DMS153 treated with DMSO at 0.1 percent for 48 hours (cell line): ENCODE data around the gene GPS2.
A peak's percentile ranks its signal among the peaks of the same experiment; 100 is the strongest.

Source experiments
- DNase-seq: peaks from one replicate; lab custom pipeline; 2025; ENCODE audit not compliant: unreplicated experiment; lab: John Stamatoyannopoulos, UW

GPS2 gene

GRCh38 chr17:7293816-7294613, 21.1 kb downstream of the GPS2 start:
- peak; percentile 15 for DNase-seq

- DNase-seq: no peak
These were observed 22.0 kb downstream of the GPS2 start for GRCh38 chr17:7293159-7293558.

DNA sequence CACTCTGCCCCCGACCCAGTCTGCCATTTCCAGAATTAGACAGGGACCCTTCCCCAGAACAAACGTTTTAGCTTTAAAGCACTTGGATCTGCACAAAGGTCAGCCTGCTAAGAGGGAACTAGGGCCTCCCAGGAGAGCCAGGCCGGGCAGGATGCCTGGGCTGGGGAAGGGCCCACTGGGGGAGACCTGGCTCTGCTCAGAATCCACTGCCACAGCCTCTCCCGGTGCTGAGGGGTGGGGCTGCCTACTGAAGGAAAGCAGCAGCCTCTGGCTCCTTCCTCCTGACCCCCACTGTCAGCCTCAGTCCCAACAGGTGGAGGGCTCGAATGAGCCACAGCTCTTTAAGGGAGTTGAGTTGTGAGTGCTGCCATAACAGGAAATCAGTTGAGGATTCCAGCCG, 22.4 kb downstream of the GPS2 start:
- no peak for DNase-seq

- DNase-seq: no peak
These were observed 23.0 kb downstream of the GPS2 start for GRCh38 chr17:7292194-7292593.

- no peak for DNase-seq
These were observed 24.5 kb downstream of the GPS2 start for GRCh38 chr17:7290685-7291084.

- no peak for DNase-seq
These were observed 25.0 kb downstream of the GPS2 start for GRCh38 chr17:7290166-7290565.

- no peak for DNase-seq
These were observed 25.7 kb downstream of the GPS2 start for GRCh38 chr17:7289256-7290032.

GRCh38 chr17:7285679-7286078, 29.5 kb downstream of the GPS2 start:
- DNase-seq: no peak

DNA sequence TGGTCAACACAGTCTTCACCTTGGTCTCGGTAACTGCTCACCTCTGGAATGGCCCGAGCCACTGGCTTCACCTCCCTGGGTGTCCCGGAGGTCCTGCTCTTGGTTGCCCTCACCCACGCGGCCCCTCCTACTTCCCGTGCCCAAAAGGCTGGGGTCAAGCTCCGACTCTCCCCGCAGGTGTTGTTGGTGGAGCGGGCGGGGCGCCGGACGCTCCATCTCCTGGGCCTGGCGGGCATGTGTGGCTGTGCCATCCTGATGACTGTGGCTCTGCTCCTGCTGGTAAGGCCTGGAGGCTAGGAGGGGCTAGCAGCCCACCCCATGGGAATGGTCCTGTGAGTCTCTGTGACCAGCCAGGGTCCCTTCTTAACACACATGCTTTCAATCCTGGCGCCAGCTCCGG, 30.2 kb downstream of the GPS2 start:
- DNase-seq: no peak

DNA sequence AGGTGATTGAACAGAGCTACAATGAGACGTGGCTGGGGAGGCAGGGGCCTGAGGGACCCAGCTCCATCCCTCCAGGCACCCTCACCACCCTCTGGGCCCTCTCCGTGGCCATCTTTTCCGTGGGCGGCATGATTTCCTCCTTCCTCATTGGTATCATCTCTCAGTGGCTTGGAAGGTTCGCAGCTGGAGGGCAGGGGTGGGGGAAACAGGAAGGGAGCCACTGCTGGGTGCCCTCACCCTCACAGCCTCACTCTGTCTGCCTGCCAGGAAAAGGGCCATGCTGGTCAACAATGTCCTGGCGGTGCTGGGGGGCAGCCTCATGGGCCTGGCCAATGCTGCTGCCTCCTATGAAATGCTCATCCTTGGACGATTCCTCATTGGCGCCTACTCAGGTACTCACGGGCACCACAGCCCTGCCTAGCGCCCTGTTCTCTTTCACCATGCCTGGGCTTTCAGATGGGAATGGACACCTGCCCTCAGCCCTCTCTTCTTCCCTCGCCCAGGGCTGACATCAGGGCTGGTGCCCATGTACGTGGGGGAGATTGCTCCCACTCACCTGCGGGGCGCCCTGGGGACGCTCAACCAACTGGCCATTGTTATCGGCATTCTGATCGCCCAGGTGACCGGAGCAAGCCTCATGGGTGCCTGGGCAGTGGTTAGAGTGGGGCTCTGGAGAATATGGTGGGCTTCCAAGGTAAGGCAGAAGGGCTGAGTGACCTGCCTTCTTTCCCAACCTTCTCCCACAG, 31.5 kb downstream of the GPS2 start:
- no peak for DNase-seq

- no peak for DNase-seq
These were observed 32.3 kb downstream of the GPS2 start for GRCh38 chr17:7282752-7283321.

DNA sequence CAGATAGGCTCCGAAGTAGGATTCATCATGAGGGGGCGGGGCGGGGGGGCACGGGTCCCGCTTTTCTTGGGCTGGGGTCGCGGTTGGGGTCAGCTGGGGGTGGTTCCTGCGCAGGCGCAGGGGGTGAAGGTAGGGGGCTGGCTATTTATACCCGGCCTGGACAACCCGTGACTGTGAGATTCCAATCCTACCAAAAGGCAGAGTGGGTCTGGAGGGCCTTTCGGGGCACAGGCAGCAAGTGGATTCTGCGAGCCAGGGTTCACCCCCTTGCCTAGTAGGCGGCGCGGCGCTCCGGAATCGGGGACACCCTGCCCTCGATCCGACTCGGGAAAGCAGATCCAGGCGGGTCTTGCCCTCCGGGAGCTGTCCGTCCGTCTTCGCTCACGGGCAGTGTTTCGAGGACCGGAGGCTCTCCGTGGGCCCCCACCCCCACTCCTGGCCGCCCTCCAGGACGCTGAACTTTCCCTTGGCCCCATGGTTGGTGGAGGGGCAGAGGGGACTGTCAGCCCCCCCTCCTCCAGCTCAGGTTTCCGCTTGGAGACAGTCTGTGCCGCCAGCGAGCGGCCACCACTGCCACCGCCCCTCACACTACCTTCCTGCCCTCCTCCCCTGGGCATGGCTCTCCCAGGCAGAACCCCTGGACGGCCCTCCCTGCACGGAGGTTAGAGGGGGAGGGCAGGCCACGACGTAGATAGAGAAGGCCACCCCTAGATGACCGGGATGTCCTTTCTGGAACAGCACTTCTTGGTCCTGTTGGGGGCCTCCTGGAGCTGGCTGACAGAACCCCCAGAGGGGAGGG, 33.0 kb downstream of the GPS2 start:
- DNase-seq: no peak

DNA sequence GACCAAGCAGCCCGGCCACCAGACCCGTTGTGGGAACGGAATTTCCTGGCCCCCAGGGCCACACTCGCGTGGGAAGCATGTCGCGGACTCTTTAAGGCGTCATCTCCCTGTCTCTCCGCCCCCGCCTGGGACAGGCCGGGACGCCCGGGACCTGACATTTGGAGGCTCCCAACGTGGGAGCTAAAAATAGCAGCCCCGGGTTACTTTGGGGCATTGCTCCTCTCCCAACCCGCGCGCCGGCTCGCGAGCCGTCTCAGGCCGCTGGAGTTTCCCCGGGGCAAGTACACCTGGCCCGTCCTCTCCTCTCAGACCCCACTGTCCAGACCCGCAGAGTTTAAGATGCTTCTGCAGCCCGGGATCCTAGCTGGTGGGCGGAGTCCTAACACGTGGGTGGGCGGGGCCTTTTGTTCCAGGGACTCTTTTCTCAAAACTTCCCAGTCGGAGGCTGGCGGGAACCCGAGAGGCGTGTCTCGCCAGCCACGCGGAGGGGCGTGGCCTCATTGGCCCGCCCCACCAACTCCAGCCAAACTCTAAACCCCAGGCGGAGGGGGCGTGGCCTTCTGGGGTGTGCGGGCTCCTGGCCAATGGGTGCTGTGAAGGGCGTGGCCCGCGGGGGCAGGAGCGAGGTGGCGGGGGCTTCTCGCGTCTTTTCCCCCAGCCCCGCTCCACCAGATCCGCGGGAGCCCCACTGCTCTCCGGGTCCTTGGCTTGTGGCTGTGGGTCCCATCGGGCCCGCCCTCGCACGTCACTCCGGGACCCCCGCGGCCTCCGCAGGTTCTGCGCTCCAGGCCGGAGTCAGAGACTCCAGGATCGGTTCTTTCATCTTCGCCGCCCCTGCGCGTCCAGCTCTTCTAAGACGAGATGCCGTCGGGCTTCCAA, 33.8 kb downstream of the GPS2 start, which contains the start of gene SLC2A4:
Gene SLC2A4 (plus strand): TSS at position 645 of the 879 bp plus-strand sequence. CDS start 217 bp downstream, at position 862.
- peak; percentile 6 for DNase-seq

DNA sequence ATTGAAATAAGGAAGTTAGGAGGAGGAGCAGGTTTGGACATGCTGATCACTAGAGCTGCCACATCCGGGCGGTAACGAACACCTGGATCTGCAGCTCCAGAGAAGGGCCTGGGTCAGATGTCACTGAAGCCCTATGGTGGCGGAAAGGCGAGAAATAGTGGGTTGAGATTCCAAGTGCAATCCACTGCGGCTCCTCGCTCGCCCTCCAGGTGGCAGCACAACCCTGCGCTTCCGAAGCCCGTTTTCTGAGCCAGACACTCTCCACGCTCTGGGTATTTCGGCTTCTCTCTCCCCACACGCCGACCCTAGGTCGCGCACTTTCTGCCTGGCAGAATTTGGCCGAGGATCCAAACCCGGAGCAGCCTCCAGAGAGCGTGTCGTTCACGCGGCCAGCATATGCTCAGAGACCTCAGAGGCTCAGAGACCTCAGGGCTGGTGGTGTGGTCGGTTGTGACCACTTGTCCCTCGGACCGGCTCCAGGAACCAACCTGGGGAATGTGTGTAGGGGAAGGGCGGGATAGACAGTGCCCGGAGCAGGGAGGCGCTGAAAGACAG, 34.6 kb downstream of the GPS2 start:
- DNase-seq: peak; percentile 62

- DNase-seq: no peak
These were observed 35.7 kb downstream of the GPS2 start for GRCh38 chr17:7279448-7279847.

- DNase-seq: no peak
These were observed 48.4 kb downstream of the GPS2 start for GRCh38 chr17:7266784-7267183.

DNA sequence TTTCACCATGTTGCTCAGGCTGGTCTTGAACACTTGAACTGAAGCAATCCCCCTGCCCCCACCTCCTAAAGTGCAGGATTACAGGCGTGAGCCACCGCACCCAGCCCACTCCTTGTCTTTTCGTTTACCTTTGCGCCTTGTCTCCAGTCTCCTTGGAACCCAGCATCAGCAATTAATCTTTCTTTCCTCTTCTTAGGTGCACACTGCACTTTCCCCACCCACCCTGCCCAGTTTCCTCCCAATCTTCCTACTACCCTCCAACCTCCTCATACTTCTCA, 51.4 kb downstream of the GPS2 start:
- no peak for DNase-seq

DNA sequence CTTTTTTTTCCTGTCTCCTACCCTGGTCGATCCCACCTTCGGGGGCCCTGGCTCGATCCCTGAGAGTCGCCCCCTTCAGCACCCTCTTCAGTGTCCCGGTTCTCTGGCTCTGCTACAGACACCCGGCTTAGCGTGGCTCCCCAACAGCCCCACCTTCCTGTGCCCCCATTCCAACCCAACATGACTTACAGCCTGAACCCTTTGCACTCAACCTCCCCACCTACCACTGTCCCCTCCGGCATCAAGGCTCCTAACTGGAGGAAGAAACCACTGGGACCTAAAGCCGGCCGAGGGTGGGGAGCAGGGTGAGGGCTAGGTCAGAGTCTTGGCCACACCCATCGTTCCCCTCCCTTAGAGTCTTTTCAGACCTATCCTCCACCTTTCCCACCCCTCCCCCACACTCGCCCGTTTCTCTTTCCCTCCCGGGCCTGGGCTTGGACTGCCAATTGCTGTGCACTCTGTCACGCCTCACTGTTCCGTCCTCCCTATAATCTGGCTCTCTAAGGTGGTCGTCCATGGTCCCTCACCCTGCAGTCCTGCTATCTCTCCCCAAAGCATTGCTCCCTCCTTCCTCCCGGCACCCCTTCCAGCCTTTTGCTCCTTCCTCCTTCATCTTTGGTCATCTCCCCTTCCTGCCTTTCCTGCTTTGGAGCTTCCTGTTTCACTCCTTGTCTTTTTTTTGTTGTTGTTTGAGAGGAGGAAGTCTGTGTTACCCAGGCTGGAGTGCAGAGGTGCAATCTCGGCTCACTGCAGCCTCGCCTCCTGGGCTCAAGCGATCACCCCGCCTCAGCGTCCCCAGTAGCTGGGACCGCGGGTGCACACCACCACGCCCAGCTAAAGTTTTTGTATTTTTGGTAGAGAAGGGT, 52.0 kb downstream of the GPS2 start:
- DNase-seq: no peak
